Activated T-cell treated with anti-CD3 and anti-CD28 coated beads for 24 hours (primary cell): ENCODE data around the gene GNB1L.

Experiments
- DNase-seq: peaks from one replicate; pipeline ENCODE4 v3.0.0-alpha.2; 2020; ENCODE audit warnings: low read depth

Gene GNB1L

GRCh38 chr22:19876314-19876940, 21.8 kb upstream of the GNB1L start:
- DNase-seq: no peak

DNA sequence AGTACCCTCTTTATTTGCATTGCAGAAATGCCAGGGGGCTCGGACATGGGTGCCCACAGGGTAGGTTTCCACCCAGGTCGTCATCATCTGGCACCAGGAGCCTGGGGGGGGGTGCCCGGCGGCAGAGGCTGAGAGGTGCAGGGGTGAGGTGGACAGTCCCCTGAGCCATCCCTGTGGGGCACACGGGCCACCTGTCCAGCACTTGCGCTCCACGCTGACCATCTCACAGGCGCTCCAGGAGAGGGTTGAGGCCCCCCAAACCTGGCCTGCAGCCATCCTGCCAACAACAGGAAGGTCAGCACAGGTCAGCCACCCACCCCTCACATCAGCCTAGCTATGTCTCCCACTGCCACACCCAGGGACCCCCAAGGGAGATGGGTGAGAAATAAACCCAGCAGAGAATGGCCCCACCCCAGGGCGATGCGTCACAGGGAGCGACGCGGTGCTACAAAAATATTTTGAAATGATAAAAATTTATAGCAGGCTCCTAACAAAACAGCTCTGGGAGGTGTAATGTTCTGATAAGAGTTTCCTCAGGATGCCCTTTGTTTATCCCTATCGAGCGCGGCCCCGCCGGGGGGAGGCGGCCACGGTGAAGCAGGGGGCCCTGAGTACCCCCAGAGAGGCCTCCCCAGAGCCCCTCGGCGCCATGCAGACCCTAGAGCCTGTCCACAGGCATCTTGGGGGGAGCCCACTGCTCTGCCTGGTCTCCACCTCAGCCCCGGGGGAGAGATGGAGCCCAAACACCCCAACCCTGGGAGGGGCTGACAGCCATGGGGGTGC, 21.0 kb upstream of the GNB1L start:
- no peak for DNase-seq

DNA sequence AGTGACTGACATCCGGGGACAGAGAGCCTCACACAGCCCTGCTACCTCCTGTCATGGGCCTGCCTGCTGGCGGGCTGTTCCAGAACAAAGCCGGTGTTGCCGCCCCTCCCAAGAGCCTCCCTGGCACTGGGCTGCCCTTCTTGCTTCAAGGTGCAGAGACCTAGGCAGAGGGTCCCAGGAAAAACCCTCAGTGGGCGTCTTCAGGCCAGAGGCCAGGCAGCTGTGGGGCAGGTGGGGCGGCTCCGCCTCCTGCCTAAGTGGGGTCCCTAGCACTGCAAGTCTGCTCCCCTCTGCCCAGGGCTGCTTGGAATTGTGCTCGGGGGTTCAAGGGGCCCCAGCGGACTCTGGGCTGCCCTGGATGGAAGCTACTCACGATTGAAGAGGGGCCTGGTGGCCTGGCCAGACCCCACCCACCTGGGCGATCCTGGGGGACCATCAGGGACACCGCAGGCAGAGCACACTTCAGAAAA, 20.4 kb upstream of the GNB1L start:
- no peak for DNase-seq

DNA sequence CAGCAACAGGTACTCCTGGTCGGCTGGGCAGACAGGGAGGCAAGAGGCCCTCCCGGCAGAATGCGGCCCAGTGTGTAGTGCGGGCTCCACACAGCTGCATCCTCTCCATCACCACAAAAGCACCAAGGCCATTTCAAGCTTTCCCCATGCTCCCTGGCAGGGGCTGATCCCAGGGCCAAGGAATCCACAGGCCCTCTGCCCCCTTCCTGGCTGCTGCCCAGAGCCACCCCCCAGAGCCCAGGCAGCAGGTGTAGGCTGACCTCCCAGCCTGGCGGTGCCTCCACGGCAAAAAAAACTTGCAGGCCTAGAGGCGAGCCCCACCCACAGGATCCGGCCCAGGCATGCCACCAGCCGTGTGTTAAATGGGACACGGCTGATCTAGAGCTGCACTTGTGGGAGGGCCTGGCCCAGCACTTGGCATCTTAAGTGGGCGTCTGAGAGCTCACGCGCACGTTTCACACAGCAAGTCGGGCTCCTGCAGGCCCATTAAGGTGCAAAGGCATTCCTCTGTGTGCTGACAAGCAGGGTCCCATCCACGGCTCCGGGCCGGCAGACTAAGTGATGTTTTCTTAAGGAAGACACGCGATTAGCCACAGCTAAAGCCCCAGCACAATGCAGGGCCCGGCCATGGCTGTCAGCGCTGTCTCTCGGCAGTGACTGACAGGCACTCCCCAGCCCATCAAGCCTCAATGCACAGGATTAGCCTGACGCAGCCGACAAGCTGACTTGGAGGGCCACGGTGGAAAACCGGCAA, 19.8 kb upstream of the GNB1L start:
- DNase-seq: no peak

GRCh38 chr22:19873960-19874306, 19.3 kb upstream of the GNB1L start:
- DNase-seq: no peak

GRCh38 chr22:19873138-19873959, 18.7 kb upstream of the GNB1L start:
- DNase-seq: no peak

- DNase-seq: no peak
Observed at GRCh38 chr22:19872779-19873137, 18.1 kb upstream of the GNB1L start.

GRCh38 chr22:19871845-19872778, 17.4 kb upstream of the GNB1L start:
- no peak for DNase-seq

DNA sequence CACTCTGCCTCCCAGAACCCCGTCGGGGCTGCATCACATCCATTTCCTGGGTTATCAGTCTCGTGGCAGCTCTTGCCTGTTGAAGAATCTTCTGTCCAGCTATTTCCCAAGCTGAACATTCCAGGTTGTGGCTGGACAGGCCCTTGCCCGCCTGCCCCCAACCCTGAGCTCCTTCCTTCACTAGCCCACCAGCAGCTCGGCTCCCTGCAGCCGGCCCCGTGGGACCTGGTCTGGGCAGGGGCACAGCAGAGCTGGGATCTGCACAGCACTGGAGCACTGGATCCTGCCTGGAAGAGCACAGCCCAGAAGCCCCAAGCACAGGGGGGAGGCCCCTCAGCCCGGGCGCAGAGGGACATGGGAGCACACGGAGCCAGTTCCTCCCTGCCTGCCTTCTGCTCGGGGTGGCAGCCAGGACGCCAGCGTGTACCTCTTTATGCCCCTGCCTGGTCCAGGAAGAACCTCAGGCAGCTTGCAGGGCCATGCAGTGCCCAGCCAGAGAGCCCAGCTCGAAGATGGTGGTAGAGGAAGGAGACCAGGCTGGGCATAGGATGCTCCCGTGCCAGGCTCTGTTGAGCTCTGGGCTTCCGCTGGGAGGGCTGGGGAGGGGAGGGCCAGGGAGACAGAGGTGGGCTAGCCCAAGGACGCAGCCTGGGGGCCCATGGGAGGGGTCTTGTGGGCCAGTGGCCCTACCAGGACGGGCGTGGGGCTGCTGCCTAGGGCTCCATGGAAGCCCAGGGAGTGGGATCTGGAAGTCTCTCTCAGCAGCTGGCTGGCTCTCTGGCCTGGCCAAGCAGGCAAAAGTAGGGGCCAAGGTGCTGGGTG, 16.6 kb upstream of the GNB1L start:
- DNase-seq: no peak

GRCh38 chr22:19870153-19871022, 15.7 kb upstream of the GNB1L start:
- no peak for DNase-seq

DNA sequence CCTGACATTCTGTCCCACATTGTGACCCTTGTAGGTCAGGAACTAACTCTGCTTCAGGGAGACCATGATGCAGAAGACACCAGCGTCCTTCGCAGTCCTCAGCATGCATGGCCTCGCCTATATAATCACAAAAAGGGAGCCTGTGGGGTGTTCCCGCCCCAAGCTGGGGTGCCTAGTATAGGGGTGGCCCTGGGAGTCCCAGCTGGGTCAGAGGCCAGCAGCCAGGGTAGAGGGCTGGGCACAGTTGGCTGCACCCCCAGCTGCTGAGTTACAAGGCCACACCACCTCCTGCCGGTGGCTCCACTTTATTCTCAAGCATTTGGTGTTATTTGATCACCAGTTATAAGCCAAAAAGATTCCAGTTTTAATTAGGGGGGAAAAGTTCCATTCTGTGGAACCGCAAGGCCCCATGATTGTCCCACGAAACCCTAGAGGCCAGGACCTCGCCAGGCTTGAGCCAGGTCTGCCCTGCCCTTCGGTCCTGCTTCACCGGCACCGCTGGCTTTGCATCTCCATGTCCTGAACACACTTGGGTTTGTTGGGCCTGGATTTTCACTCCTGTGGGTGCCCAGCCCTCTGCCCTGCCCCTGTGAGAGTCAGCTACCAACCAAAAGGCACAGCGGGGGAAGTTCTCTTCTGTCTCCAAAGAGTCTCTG, 15.0 kb upstream of the GNB1L start:
- no peak for DNase-seq

DNA sequence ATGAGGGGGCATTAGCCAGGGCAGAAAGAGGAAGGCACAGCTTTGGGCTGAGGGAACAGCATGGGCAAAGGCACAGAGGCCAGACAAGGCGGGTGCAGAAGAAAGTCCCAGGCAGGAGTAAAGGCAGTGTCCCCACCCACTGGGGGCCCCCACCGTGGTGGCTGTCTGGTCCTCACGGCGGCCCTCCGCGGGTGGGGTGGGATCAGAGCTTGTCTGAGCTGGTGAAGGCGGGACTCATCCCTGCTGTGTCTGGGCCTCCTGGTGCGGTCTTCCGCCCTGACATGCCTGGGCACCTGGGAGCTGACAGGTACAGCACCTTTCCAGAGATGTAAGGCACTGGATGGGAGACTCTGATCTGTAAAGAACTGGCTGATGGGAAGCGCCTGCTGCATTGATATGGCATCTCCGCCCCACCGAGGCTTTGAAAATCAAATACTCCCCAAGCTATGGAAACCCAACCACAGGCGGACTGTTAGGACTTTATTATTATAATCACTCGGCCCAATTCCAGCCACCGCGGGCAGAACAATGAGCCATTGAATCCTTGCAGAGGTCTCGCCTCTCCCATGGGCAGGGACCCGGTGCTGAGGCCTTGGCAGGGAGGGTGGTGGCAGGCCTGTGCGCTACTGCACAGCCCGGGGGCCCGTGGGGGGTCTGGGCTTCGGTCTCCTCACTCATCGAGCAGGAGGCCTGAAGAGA, 14.2 kb upstream of the GNB1L start:
- no peak for DNase-seq

- no peak for DNase-seq
Observed at GRCh38 chr22:19868333-19868732, 13.7 kb upstream of the GNB1L start.

GRCh38 chr22:19867617-19868016, 12.9 kb upstream of the GNB1L start:
- no peak for DNase-seq

DNA sequence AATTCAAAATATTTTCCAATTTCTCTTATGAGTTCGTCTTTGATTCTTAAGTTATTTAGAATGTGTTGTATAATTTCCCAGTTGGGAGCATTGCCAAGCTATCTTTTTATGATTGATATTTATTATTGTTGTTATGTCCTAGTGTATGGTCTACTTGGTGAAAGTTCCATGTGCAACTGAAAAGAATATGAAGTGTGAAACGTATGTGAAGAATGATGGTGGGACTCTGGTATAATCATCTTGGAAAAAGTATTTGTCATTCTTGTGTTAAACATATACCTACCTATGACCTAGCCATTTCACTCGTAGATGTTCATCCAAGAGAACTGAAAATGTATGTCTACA, 12.0 kb upstream of the GNB1L start:
- no peak for DNase-seq

- DNase-seq: no peak
Observed at GRCh38 chr22:19865141-19865829, 10.6 kb upstream of the GNB1L start.

- no peak for DNase-seq
Observed at GRCh38 chr22:19864538-19865106, 9.9 kb upstream of the GNB1L start.
